ENCODE results near the gene SLC8B1.

Gene SLC8B1

DNA sequence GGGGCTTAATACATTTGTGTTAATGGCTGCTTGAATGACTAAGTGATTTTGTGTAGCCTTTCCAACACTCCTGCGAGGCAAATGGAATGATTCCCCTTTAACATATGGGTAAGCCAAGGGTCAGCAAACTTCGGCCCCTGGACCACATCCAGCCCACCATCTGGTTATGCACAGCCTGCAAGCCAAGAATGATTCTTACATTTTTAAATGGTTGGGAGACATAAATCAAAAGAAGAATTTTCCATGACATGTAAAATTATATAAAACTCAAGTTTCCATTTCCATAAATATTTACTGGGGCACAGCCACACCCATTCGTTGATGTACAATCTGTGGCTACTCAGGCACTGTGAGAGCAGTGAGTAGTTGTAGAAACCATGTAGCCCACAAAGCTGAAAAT is 9.0 kb downstream of the SLC8B1 start:
- Histone ChIP-seq H3K4me3 (ENCODE audit: low read length in 2 of 2) (no peak overlapping the region), H3K9ac (ENCODE audit: low read depth in 1 of 2, low read length in 2 of 2) (no peak overlapping the region), H3K4me1 (ENCODE audit: control insufficient read depth in 2 of 2, insufficient read depth in 2 of 2, low read length in 2 of 2) (peaks cover 0 to 2% of the 10 kb centered on the region in 2 donors), H3K27me3 (ENCODE audit: control insufficient read depth in 2 of 2, insufficient read depth in 2 of 2, low read length in 2 of 2) (no peaks in the 10 kb centered on the region), H3K27ac (ENCODE audit: low read depth in 2 of 2, low read length in 2 of 2) (no peak overlapping the region), H3K9me3 (ENCODE audit: control insufficient read depth in 2 of 2, low read length in 2 of 2) (no peaks in the 10 kb centered on the region), H3K36me3 (ENCODE audit: control insufficient read depth in 2 of 2, insufficient read depth in 2 of 2, low read length in 2 of 2) (peaks cover 21 to 28% of the 10 kb centered on the region in 2 donors)

DNA sequence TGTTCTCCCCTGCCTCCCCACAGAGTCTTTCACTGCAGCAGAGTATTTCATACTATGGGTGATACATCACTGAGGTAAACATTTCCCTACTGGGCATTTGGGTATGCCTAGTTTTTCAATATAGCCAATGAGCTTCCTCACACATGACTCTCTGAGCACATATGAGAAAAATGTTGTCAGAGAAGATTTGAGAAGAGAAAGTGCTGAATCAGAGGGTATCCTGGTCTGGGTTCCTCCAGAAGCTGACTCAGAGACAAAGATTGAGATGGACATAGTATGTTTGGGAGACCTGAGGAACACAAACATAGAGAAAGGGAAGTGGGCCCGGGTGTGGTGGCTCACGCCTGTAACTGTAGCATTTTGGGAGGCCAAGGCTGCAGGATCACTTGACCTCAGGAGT is 12.6 kb downstream of the SLC8B1 start:
- H3K9me3 ChIP-seq (ENCODE audit: control insufficient read depth in 2 of 2, low read length in 2 of 2), result no peaks in the 10 kb centered on the region
- peaks cover 28 to 45% of the 10 kb centered on the region in 2 donors for H3K36me3 ChIP-seq (ENCODE audit: control insufficient read depth in 2 of 2, insufficient read depth in 2 of 2, low read length in 2 of 2)
- H3K4me1 ChIP-seq (ENCODE audit: control insufficient read depth in 2 of 2, insufficient read depth in 2 of 2, low read length in 2 of 2), result peaks cover 0 to 2% of the 10 kb centered on the region in 2 donors

DNA sequence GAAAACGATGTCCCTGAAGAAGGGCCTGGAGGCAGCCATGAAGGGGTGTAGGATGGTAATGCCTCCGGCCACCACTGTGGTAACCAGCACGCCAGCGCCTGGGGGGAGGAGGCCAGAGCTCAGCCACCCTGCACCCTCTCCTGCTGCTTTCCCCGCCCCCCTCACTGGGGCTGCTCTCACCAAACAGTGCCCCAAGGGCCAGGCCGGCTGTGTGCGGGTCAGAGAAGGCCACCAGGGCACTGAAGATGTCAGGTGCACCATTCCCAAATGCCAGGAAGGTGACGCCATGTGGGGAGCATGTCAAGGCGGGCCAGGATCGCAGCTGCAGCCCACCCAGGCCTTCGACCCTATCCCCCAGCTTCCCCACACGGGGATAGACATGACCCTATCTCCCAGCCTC is 14.5 kb downstream of the SLC8B1 start:
- H3K27me3 ChIP-seq (ENCODE audit: control insufficient read depth in 2 of 2, insufficient read depth in 2 of 2, low read length in 2 of 2), result no peaks in the 10 kb centered on the region
- no peak overlapping the region for H3K27ac ChIP-seq (ENCODE audit: low read depth in 2 of 2, low read length in 2 of 2)
- no peak overlapping the region for H3K9ac ChIP-seq (ENCODE audit: low read depth in 1 of 2, low read length in 2 of 2)
- peaks cover 43 to 56% of the 10 kb centered on the region in 2 donors for H3K36me3 ChIP-seq (ENCODE audit: control insufficient read depth in 2 of 2, insufficient read depth in 2 of 2, low read length in 2 of 2)
- no peak overlapping the region for H3K4me3 ChIP-seq (ENCODE audit: low read length in 2 of 2)
- no peaks in the 10 kb centered on the region for H3K4me1 ChIP-seq (ENCODE audit: control insufficient read depth in 2 of 2, insufficient read depth in 2 of 2, low read length in 2 of 2)
- no peaks in the 10 kb centered on the region for H3K9me3 ChIP-seq (ENCODE audit: control insufficient read depth in 2 of 2, low read length in 2 of 2)

More for the DNA sequence above, 12.6 kb downstream of the SLC8B1 start:
- no peak overlapping the region for H3K27ac ChIP-seq (ENCODE audit: low read depth in 2 of 2, low read length in 2 of 2)
- no peak overlapping the region for H3K4me3 ChIP-seq (ENCODE audit: low read length in 2 of 2)
- no peaks in the 10 kb centered on the region for H3K27me3 ChIP-seq (ENCODE audit: control insufficient read depth in 2 of 2, insufficient read depth in 2 of 2, low read length in 2 of 2)
- H3K9ac ChIP-seq (ENCODE audit: low read depth in 1 of 2, low read length in 2 of 2), result no peak overlapping the region

DNA sequence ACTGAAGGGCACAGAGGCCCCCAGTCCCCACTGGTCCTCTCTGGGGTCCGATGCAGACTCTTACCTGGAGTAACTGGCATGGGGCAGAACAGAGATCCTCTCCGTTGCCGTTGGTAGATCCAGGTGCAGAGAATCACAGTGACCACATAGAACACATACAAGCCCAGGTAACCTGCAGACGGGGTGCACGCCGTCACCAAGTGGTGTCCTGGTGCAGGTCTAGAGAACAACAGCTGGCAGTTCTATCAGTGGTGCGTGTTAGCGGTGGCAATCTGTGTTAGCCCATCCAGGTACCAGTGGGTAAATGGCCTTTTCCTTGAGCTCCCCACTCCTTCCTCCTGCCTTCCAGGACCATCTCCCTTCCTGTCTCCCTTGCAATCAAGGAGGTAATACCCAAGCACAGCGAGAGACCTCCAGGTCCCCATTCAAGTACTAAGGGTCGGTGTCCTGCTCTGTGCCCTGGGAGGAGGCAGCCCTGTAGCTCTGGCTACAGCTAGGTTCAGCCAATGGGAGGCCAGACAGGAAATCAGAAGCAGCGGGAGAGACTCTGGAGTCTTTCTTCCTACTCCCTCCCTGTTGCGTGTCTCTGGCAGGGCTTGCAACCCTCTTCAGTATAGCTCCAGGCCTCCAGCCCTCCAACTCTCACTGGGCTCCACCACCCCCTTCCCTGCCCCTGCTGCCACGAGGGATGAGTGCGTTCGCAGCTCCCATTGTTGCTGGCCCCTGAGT is 15.8 kb downstream of the SLC8B1 start:
- H3K9ac ChIP-seq (ENCODE audit: low read depth in 1 of 2, low read length in 2 of 2), result no peak overlapping the region
- H3K36me3 ChIP-seq (ENCODE audit: control insufficient read depth in 2 of 2, insufficient read depth in 2 of 2, low read length in 2 of 2), result peaks cover 47 to 63% of the 10 kb centered on the region in 2 donors
- H3K9me3 ChIP-seq (ENCODE audit: control insufficient read depth in 2 of 2, low read length in 2 of 2), result no peaks in the 10 kb centered on the region
- no peak overlapping the region for H3K4me3 ChIP-seq (ENCODE audit: low read length in 2 of 2)
- H3K4me1 ChIP-seq (ENCODE audit: control insufficient read depth in 2 of 2, insufficient read depth in 2 of 2, low read length in 2 of 2), result no peaks in the 10 kb centered on the region
- no peaks in the 10 kb centered on the region for H3K27me3 ChIP-seq (ENCODE audit: control insufficient read depth in 2 of 2, insufficient read depth in 2 of 2, low read length in 2 of 2)
- no peak overlapping the region for H3K27ac ChIP-seq (ENCODE audit: low read depth in 2 of 2, low read length in 2 of 2)

DNA sequence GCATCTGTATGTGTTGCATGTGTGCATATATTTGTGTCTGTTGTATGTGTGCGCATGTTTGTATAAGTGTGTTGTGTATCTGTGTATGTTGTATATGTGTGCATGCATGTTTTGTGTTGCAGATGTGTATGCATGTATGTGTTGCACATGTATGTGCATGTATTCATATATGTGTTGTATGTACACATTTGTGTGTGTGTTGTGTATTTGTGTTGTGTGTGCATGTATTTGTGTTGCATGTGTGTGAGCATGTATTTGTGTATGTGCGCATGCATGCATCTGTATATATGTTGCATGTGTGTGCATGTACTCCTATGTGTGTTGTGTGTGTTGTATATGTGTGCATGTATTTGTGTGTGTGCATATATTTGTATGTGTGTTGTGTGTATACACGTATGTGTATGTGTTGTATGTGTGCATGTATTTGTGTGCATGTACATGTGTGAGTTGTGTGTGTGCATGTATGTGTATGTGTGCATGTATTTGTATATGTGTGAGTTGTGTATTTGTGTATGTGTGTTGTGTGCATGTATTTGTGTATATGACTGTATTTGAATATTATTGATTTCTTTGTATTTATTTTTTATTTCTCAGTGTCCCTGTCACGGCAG is 16.8 kb downstream of the SLC8B1 start:
- H3K27me3 ChIP-seq (ENCODE audit: control insufficient read depth in 2 of 2, insufficient read depth in 2 of 2, low read length in 2 of 2), result no peaks in the 10 kb centered on the region
- H3K27ac ChIP-seq (ENCODE audit: low read depth in 2 of 2, low read length in 2 of 2), result no peak overlapping the region
- H3K4me3 ChIP-seq (ENCODE audit: low read length in 2 of 2), result no peak overlapping the region
- no peak overlapping the region for H3K9ac ChIP-seq (ENCODE audit: low read depth in 1 of 2, low read length in 2 of 2)
- H3K9me3 ChIP-seq (ENCODE audit: control insufficient read depth in 2 of 2, low read length in 2 of 2), result no peaks in the 10 kb centered on the region
- H3K36me3 ChIP-seq (ENCODE audit: control insufficient read depth in 2 of 2, insufficient read depth in 2 of 2, low read length in 2 of 2), result peaks cover 49 to 68% of the 10 kb centered on the region in 2 donors
- no peaks in the 10 kb centered on the region for H3K4me1 ChIP-seq (ENCODE audit: control insufficient read depth in 2 of 2, insufficient read depth in 2 of 2, low read length in 2 of 2)

GRCh38 chr12:113317122-113317521 is 17.8 kb downstream of the SLC8B1 start:
- H3K27ac ChIP-seq (ENCODE audit: low read depth in 2 of 2, low read length in 2 of 2), result no peak overlapping the region
- H3K4me3 ChIP-seq (ENCODE audit: low read length in 2 of 2), result no peak overlapping the region
- H3K9ac ChIP-seq (ENCODE audit: low read depth in 1 of 2, low read length in 2 of 2), result no peak overlapping the region
- H3K27me3 ChIP-seq (ENCODE audit: control insufficient read depth in 2 of 2, insufficient read depth in 2 of 2, low read length in 2 of 2), result no peaks in the 10 kb centered on the region
- H3K36me3 ChIP-seq (ENCODE audit: control insufficient read depth in 2 of 2, insufficient read depth in 2 of 2, low read length in 2 of 2), result peaks cover 49 to 65% of the 10 kb centered on the region in 2 donors
- H3K9me3 ChIP-seq (ENCODE audit: control insufficient read depth in 2 of 2, low read length in 2 of 2), result no peaks in the 10 kb centered on the region
- no peaks in the 10 kb centered on the region for H3K4me1 ChIP-seq (ENCODE audit: control insufficient read depth in 2 of 2, insufficient read depth in 2 of 2, low read length in 2 of 2)

DNA sequence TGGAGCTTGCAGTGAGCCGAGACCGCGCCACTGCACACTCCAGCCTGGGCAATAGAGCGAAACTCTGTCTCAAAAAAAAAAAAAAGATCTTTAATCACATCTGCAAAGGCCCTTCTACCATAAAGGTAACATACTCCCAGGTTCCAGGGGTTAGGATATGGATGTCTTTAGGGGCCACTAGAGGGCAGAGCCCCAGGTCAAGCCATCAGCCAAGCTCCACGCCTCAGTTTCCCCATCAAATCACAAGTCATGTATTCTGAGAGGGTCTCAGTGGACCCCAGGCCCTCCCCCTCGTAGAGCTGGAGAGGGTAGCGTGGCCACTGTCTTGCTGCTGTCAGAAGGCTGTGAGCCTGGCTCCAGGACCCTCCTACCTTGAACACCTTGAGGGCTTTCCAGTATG is 18.8 kb downstream of the SLC8B1 start:
- Histone ChIP-seq H3K4me3 (ENCODE audit: low read length in 2 of 2) (no peak overlapping the region), H3K27ac (ENCODE audit: low read depth in 2 of 2, low read length in 2 of 2) (no peak overlapping the region), H3K4me1 (ENCODE audit: control insufficient read depth in 2 of 2, insufficient read depth in 2 of 2, low read length in 2 of 2) (no peaks in the 10 kb centered on the region), H3K9ac (ENCODE audit: low read depth in 1 of 2, low read length in 2 of 2) (no peak overlapping the region), H3K27me3 (ENCODE audit: control insufficient read depth in 2 of 2, insufficient read depth in 2 of 2, low read length in 2 of 2) (no peaks in the 10 kb centered on the region), H3K9me3 (ENCODE audit: control insufficient read depth in 2 of 2, low read length in 2 of 2) (no peaks in the 10 kb centered on the region), H3K36me3 (ENCODE audit: control insufficient read depth in 2 of 2, insufficient read depth in 2 of 2, low read length in 2 of 2) (peaks cover 50 to 63% of the 10 kb centered on the region in 2 donors)

- Histone ChIP-seq H3K4me1 (ENCODE audit: control insufficient read depth in 2 of 2, insufficient read depth in 2 of 2, low read length in 2 of 2) (no peaks in the 10 kb centered on the region), H3K36me3 (ENCODE audit: control insufficient read depth in 2 of 2, insufficient read depth in 2 of 2, low read length in 2 of 2) (peaks cover 46 to 63% of the 10 kb centered on the region in 2 donors), H3K27me3 (ENCODE audit: control insufficient read depth in 2 of 2, insufficient read depth in 2 of 2, low read length in 2 of 2) (no peaks in the 10 kb centered on the region), H3K9ac (ENCODE audit: low read depth in 1 of 2, low read length in 2 of 2) (no peak overlapping the region), H3K9me3 (ENCODE audit: control insufficient read depth in 2 of 2, low read length in 2 of 2) (no peaks in the 10 kb centered on the region), H3K4me3 (ENCODE audit: low read length in 2 of 2) (no peak overlapping the region), H3K27ac (ENCODE audit: low read depth in 2 of 2, low read length in 2 of 2) (no peak overlapping the region)
These were observed 19.6 kb downstream of the SLC8B1 start for GRCh38 chr12:113315358-113315757.

GRCh38 chr12:113314121-113314529 is 20.8 kb downstream of the SLC8B1 start:
- Histone ChIP-seq H3K9ac (ENCODE audit: low read depth in 1 of 2, low read length in 2 of 2) (no peak overlapping the region), H3K36me3 (ENCODE audit: control insufficient read depth in 2 of 2, insufficient read depth in 2 of 2, low read length in 2 of 2) (peaks cover 49 to 62% of the 10 kb centered on the region in 2 donors), H3K9me3 (ENCODE audit: control insufficient read depth in 2 of 2, low read length in 2 of 2) (no peaks in the 10 kb centered on the region), H3K27me3 (ENCODE audit: control insufficient read depth in 2 of 2, insufficient read depth in 2 of 2, low read length in 2 of 2) (no peaks in the 10 kb centered on the region), H3K4me1 (ENCODE audit: control insufficient read depth in 2 of 2, insufficient read depth in 2 of 2, low read length in 2 of 2) (no peaks in the 10 kb centered on the region), H3K4me3 (ENCODE audit: low read length in 2 of 2) (no peak overlapping the region), H3K27ac (ENCODE audit: low read depth in 2 of 2, low read length in 2 of 2) (no peak overlapping the region)

DNA sequence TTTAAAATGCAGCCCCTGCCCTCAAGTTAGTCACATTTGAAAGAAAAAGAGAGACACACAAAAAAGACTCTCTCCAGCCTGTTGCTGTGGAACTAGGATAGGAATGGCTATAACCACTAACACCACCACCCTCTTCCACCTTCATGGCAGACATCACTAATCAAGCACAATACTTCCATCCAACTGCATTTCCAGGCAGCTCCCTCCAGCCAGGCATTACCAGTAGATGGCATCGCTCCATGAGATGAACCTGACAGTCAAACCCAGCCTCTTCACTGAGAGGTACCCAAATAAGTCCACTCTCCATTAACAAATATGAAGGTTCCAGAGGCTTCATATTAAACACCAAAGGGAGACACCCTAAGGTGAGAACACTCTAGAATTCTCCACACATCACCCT is 24.4 kb downstream of the SLC8B1 start:
- H3K4me3 ChIP-seq (ENCODE audit: low read length in 2 of 2), result no peak overlapping the region
- no peaks in the 10 kb centered on the region for H3K4me1 ChIP-seq (ENCODE audit: control insufficient read depth in 2 of 2, insufficient read depth in 2 of 2, low read length in 2 of 2)
- H3K27me3 ChIP-seq (ENCODE audit: control insufficient read depth in 2 of 2, insufficient read depth in 2 of 2, low read length in 2 of 2), result no peaks in the 10 kb centered on the region
- H3K36me3 ChIP-seq (ENCODE audit: control insufficient read depth in 2 of 2, insufficient read depth in 2 of 2, low read length in 2 of 2), result peaks cover 32 to 52% of the 10 kb centered on the region in 2 donors
- no peak overlapping the region for H3K27ac ChIP-seq (ENCODE audit: low read depth in 2 of 2, low read length in 2 of 2)
- H3K9me3 ChIP-seq (ENCODE audit: control insufficient read depth in 2 of 2, low read length in 2 of 2), result no peaks in the 10 kb centered on the region
- no peak overlapping the region for H3K9ac ChIP-seq (ENCODE audit: low read depth in 1 of 2, low read length in 2 of 2)
